OCI-LY1 (cell line): ENCODE measurements around the gene PPP4C.

Experiments
- H2AFZ ChIP-seq: fragments of 200-600 bp; sonication (generic), shearing (Covaris generic); 2 replicates; pipeline ENCODE4 v1.6.0; 2014; ENCODE audit warnings: antibody characterized with exemption, mild to moderate bottlenecking, low read length
- H3F3A ChIP-seq: fragments of 200-600 bp; sonication (generic), shearing (Covaris generic); 2 replicates; pipeline ENCODE4 v1.6.0; 2014; ENCODE audit warnings: mild to moderate bottlenecking, antibody characterized with exemption, low read length, moderate library complexity; ENCODE audit not compliant: insufficient read depth
- H3K27ac ChIP-seq: fragments of 200-600 bp; sonication (generic); 2 replicates; pipeline ENCODE4 v1.5.1; 2014; ENCODE audit warnings: low read length, mixed run types, mild to moderate bottlenecking, low read depth; ENCODE audit not compliant: poor library complexity, severe bottlenecking
- H3K27me3 ChIP-seq: fragments of 200-600 bp; sonication (generic); 2 replicates; pipeline ENCODE4 v1.6.0; 2014; ENCODE audit warnings: antibody characterized with exemption, mild to moderate bottlenecking, low read length, moderate library complexity; ENCODE audit not compliant: insufficient read depth
- H3K36me3 ChIP-seq: fragments of 200-600 bp; sonication (generic); 2 replicates; pipeline ENCODE4 v1.6.1; 2014; ENCODE audit warnings: mild to moderate bottlenecking, antibody characterized with exemption, low read length, moderate library complexity, mixed read lengths; ENCODE audit not compliant: insufficient read depth
- H3K4me1 ChIP-seq: fragments of 200-600 bp; sonication (generic); 2 replicates; pipeline ENCODE4 v1.5.1; 2014; ENCODE audit warnings: mild to moderate bottlenecking, low read length, moderate library complexity; ENCODE audit not compliant: insufficient read depth, severe bottlenecking
- H3K4me2 ChIP-seq: fragments of 200-600 bp; sonication (generic), shearing (Covaris generic); 2 replicates; pipeline ENCODE4 v1.6.1; 2014; ENCODE audit warnings: low read length
- H3K4me3 ChIP-seq: fragments of 200-600 bp; sonication (generic); 2 replicates; pipeline ENCODE4 v1.5.1; 2014; ENCODE audit warnings: low read length, low read depth, mild to moderate bottlenecking, mixed read lengths; ENCODE audit not compliant: poor library complexity, severe bottlenecking
- H3K79me2 ChIP-seq: fragments of 200-600 bp; shearing (Covaris generic); 2 replicates; pipeline ENCODE4 v1.6.1; 2016; ENCODE audit warnings: mixed run types, low read length, mixed read lengths; ENCODE audit not compliant: insufficient read depth
- H3K9ac ChIP-seq: fragments of 200-600 bp; sonication (generic), shearing (Covaris generic); 2 replicates; pipeline ENCODE4 v1.6.1; 2014; ENCODE audit warnings: mild to moderate bottlenecking, low read length, mixed read lengths
- H3K9me2 ChIP-seq: fragments of 200-600 bp; sonication (generic), shearing (Covaris generic); 2 replicates; pipeline ENCODE4 v1.6.1; 2014; ENCODE audit warnings: low read depth, mild to moderate bottlenecking, low read length, mixed read lengths
- H3K9me3 ChIP-seq: fragments of 200-600 bp; shearing (Covaris generic); 2 replicates; pipeline ENCODE4 v1.6.1; 2014; ENCODE audit warnings: low read length, mixed read lengths
- H4K20me1 ChIP-seq: fragments of 200-600 bp; sonication (generic), shearing (Covaris generic); 2 replicates; pipeline ENCODE4 v1.6.0; 2016; ENCODE audit warnings: mild to moderate bottlenecking, low read length; ENCODE audit not compliant: insufficient read depth
- EZH2 ChIP-seq: fragments of 200-600 bp; sonication (generic), shearing (Covaris generic); IDR thresholded peaks from 2 replicates; pipeline ENCODE4 v1.8.0; 2017; ENCODE audit warnings: borderline replicate concordance, mixed run types, mild to moderate bottlenecking, antibody characterized with exemption, low read length, moderate library complexity, mixed read lengths
- TF ChIP-seq, protein P1 (sequence below): fragments of 200-600 bp; sonication (generic), shearing (Covaris generic); IDR thresholded peaks from 2 replicates; pipeline ENCODE4 v1.5.1; 2017; ENCODE audit warnings: mild to moderate bottlenecking, antibody characterized with exemption, low read length, moderate library complexity, mixed read lengths

The PPP4C gene

DNA sequence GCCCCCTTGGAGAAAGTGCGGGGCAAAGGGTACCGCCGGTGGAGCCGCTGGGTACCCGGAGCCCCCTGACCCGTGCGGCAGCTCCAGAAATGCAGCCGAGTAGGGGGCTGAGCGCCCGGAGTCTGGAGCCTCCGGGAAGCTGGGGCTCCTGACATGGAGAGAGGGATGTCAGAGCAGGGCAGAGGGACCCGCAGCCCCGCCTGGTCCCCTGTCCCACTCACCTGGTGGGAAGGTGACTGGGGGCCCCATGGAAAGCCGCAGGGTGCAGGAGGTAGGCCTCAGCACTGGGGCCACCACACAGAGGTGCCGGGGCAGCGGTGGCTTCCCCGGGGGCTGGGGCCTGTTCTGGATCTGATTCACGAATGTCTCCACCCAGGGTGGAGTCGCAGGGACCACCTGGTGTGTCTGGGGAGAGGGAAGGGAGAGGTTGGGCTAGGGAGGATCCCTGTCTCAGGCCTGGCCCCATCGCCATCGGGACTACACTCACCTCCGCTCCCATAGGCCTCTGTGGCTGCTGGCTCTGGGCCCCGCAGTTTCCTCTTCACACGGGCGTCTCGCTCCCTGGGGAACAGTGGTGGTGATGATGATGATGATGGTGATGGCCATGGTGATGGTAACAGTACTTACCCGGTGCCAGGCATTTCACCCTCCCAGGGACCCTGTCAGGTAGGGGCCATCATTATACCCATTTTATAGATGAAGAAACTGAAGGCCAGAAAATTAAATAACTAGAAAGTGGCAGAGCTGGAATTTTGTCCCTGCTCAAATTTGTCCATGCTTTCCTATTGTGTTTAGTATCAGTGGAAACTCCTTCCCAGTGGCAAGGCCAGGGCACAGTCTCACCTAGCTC, 10.7 kb downstream of the PPP4C start:
- H3K4me2 ChIP-seq: no peak overlapping the region
- H3F3A ChIP-seq: no peaks in the 10 kb centered on the region
- H3K27ac ChIP-seq: no peak overlapping the region
- no peaks in the 10 kb centered on the region for H3K9me3 ChIP-seq
- H3K9me2 ChIP-seq: no peaks in the 10 kb centered on the region
- no peak overlapping the region for H3K9ac ChIP-seq
- TF ChIP-seq, protein P1, sequence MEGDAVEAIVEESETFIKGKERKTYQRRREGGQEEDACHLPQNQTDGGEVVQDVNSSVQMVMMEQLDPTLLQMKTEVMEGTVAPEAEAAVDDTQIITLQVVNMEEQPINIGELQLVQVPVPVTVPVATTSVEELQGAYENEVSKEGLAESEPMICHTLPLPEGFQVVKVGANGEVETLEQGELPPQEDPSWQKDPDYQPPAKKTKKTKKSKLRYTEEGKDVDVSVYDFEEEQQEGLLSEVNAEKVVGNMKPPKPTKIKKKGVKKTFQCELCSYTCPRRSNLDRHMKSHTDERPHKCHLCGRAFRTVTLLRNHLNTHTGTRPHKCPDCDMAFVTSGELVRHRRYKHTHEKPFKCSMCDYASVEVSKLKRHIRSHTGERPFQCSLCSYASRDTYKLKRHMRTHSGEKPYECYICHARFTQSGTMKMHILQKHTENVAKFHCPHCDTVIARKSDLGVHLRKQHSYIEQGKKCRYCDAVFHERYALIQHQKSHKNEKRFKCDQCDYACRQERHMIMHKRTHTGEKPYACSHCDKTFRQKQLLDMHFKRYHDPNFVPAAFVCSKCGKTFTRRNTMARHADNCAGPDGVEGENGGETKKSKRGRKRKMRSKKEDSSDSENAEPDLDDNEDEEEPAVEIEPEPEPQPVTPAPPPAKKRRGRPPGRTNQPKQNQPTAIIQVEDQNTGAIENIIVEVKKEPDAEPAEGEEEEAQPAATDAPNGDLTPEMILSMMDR: no peak
- no peak for TF ChIP-seq EZH2
- H3K36me3 ChIP-seq: peaks cover 40% of the 10 kb centered on the region
- no peak overlapping the region for H3K4me3 ChIP-seq
- H3K79me2 ChIP-seq: no peaks in the 10 kb centered on the region
- H3K4me1 ChIP-seq: peaks cover 18% of the 10 kb centered on the region
- H4K20me1 ChIP-seq: no peaks in the 10 kb centered on the region
- H3K27me3 ChIP-seq: no peaks in the 10 kb centered on the region
- no peak overlapping the region for H2AFZ ChIP-seq

DNA sequence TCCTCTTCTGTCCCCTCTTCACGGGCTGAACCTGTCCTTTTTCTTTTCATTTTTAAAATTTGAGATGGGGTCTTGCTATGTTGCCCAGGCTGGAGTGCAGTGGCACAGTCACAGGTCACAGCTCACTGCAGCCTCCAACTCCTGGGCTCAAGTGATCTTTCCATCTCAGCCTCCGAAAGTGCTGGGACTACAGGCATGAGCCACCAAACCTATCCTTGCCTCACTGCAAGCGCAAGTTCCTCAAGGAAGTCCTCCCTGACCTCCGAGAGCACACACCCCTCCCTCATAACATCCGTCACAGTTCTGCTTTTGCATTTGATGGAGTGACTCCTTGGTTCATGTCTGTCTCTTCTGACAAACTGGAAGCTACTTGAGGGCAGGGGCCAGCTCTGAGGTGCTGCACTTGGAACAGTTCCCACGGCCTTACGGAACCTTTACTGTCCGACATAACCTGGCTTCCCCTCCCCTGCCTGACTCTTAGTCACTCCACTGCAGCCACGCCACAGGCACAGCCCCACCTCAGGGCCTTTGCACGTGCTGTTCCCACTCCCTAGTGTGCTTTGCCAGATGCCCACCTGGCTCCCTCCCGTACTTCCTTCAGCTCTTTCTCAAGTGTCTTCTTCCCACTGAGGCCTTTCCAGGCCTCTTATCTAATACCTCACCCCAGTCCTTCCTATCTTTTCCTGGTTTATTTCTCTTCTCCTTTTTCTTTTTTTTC, 11.5 kb downstream of the PPP4C start:
- no peak for TF ChIP-seq EZH2
- TF ChIP-seq, protein P1: no peak
- H3K4me1 ChIP-seq: peaks cover 24% of the 10 kb centered on the region
- H3K36me3 ChIP-seq: peaks cover 34% of the 10 kb centered on the region
- no peak overlapping the region for H3K4me2 ChIP-seq
- no peak overlapping the region for H3K27ac ChIP-seq
- H3F3A ChIP-seq: no peaks in the 10 kb centered on the region
- no peaks in the 10 kb centered on the region for H3K79me2 ChIP-seq
- H2AFZ ChIP-seq: no peak overlapping the region
- no peaks in the 10 kb centered on the region for H4K20me1 ChIP-seq
- no peak overlapping the region for H3K4me3 ChIP-seq
- H3K9ac ChIP-seq: no peak overlapping the region
- no peaks in the 10 kb centered on the region for H3K9me3 ChIP-seq
- H3K27me3 ChIP-seq: no peaks in the 10 kb centered on the region
- H3K9me2 ChIP-seq: no peaks in the 10 kb centered on the region

DNA sequence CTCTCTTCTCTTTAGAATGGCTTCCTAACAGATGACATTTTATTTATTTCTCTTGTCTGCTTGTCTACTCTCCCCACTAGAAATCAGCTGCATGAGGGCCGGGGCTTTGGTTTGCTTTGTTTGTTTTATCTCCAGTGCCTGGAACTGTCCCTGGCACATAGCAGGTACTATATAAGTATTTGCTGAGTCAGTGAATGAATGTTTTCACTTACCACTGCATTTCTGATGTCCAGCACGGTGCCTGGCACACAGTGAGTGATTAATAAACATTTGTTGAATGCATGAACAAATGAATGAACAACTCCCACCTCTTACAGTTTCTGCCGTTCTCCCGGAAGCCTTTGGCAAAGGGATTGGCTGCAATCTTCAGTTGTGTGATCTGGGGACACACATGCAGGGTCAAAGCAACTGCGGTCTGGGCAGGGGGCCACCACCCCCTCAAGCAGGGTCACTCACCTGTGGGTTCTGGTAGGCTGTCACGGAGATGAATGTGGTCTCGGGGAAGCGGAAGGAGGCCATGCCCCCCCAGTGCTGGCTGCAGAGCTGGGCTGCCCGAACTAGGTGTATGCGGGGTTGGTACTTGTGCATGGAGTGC, 12.5 kb downstream of the PPP4C start:
- Histone ChIP-seq H3K27me3 (no peaks in the 10 kb centered on the region), H3K9me2 (no peaks in the 10 kb centered on the region), H4K20me1 (no peaks in the 10 kb centered on the region), H3K79me2 (no peaks in the 10 kb centered on the region), H3K9me3 (no peaks in the 10 kb centered on the region), H3K9ac (no peak overlapping the region), H3K4me1 (peaks cover 34% of the 10 kb centered on the region), H2AFZ (no peak overlapping the region), H3F3A (no peaks in the 10 kb centered on the region; the same call in 1 of the 2 replicates), H3K4me3 (no peak overlapping the region), H3K4me2 (no peak overlapping the region), H3K27ac (peak overlapping the region; percentile 18), H3K36me3 (peaks cover 24% of the 10 kb centered on the region)
- TF ChIP-seq, protein P1: no peak
- no peak for TF ChIP-seq EZH2
